Measurements from ENCODE around the gene NUP210. TPM values are rescaled to one million over a fixed set of nuclear protein-coding genes. Genes with fewer than 3 reads are reported as not detected.
"Not testable (repeated sequence)": the region's sequence is repeated elsewhere in the genome, so short reads cannot be mapped to it uniquely, and the experiment has no call there.

Gene NUP210
- total RNA-seq, 4 donors from 2014 or later = 3.6 to 8.2 (median 4.0) TPM

- intact Hi-C loops (cut with DNase I; ENCODE audit: low total_unique reads) = no loop called here
- TF ChIP-seq POLR2A (IDR thresholded peaks at IDR 0.05) (no peak), CTCF (IDR thresholded peaks at IDR 0.05) (no peak)
- 86 to 89% methylated on average over 10 to 13 of the region's 13 CpGs for WGBS, 2 donors
Observed at GRCh38 chr3:13388816-13389215, 31.3 kb downstream of the NUP210 start.

GRCh38 chr3:13385373-13385965 is 34.7 kb downstream of the NUP210 start:
- TF ChIP-seq CTCF (IDR thresholded peaks at IDR 0.05) (no peak), POLR2A (IDR thresholded peaks at IDR 0.05) (no peak)
- WGBS, 2 donors = 64 to 69% methylated on average over 3 of the region's 3 CpGs
- no peak overlapping the region for H3K4me3 ChIP-seq (ENCODE audit: low read depth, poor library complexity, severe bottlenecking)
- DNase-seq (ENCODE audit: low spot score in 2 of 2) = no peak
- intact Hi-C loops (cut with DNase I; ENCODE audit: low total_unique reads) = no loop called here

More at GRCh38 chr3:13388816-13389215, 31.3 kb downstream of the NUP210 start:
- H3K4me3 ChIP-seq (ENCODE audit: low read depth, poor library complexity, severe bottlenecking) = no peak overlapping the region
- no peak for DNase-seq (ENCODE audit: low spot score in 2 of 2)

DNA sequence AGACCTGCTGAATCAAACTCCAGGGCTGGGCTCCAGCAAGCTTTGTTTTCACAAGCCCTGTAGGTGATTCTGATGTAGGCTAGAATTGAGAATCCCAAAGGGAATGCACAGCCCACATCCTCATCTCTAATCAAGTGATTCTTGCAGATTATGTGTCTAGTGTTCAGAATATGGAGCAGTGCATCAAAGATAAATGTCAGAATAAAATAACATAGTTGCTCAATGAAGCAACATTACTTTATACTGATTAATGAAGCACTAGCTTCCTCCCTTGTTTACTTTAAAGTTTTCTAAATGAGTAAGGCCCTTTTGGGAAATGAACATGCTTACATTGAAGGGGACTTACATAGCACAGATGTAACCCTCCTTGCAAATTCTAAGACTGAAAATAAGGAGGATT is 39.2 kb downstream of the NUP210 start:
- no peak for TF ChIP-seq CTCF (IDR thresholded peaks at IDR 0.05)
- no peak for TF ChIP-seq POLR2A (IDR thresholded peaks at IDR 0.05)
- intact Hi-C loops (cut with DNase I; ENCODE audit: low total_unique reads) = no loop called here
- no peak overlapping the region for H3K4me3 ChIP-seq (ENCODE audit: low read depth, poor library complexity, severe bottlenecking)
- DNase-seq (ENCODE audit: low spot score in 2 of 2) = no peak

DNA sequence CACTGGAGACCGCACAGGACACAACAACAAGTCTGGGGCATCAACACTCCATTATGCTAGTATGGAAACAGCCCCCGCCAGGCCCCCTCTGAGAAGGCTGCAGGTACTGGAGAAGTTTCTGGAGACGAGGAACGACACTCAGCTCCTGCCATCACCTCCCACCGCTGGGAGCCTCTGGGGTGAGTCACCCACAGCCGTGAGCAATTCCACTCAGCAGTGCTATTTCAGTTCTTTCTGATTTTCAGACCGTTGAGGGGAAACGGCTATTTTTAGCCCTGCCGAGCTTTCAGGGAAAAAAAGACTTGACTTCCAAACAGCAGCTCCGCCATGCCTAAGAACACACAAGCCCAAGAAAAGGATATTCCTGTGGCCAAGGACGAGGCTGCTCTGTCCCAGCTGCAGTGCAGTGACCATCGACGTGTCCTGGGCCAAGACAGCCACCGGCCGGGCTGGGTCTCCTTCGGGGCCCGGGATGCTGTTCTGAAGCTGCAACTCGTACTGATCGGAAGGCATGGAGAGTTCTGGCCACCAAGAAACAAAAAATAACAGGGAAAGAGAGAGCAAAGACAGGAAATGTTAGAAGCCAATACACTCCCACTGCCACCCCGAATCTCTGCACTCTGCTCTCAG is 40.8 kb downstream of the NUP210 start:
- intact Hi-C loops (cut with DNase I; ENCODE audit: low total_unique reads) = no loop called here
- TF ChIP-seq POLR2A (IDR thresholded peaks at IDR 0.05) (no peak), CTCF (IDR thresholded peaks at IDR 0.05) (no peak)
- no peak for DNase-seq (ENCODE audit: low spot score in 2 of 2)
- 55 to 58% methylated on average over 19 to 20 of the region's 20 CpGs for WGBS, 2 donors
- H3K4me3 ChIP-seq (ENCODE audit: low read depth, poor library complexity, severe bottlenecking) = no peak overlapping the region

DNA sequence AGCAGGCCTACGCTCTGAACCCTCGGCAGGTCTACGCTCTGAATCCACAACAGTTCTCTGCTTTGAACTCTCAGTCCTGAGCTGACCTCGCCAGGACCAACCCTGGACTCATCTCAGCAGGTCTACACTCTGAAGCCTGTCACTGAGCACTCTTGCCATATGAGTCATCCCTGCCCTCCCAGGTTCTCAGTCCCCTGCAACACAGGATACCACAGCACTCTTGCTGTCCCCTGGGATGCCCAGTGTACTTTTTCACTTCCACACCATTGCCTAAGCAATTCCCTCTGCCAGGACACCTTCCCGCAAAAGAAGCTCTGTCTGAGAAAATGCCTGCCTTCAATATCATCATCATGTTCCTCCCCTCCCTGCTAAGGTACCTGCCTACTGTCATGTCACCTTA is 42.0 kb downstream of the NUP210 start:
- WGBS, 2 donors = 94 to 96% methylated on average over 5 of the region's 5 CpGs
- DNase-seq (ENCODE audit: low spot score in 2 of 2) = no peak
- TF ChIP-seq CTCF (IDR thresholded peaks at IDR 0.05) (no peak), POLR2A (IDR thresholded peaks at IDR 0.05) (no peak)

DNA sequence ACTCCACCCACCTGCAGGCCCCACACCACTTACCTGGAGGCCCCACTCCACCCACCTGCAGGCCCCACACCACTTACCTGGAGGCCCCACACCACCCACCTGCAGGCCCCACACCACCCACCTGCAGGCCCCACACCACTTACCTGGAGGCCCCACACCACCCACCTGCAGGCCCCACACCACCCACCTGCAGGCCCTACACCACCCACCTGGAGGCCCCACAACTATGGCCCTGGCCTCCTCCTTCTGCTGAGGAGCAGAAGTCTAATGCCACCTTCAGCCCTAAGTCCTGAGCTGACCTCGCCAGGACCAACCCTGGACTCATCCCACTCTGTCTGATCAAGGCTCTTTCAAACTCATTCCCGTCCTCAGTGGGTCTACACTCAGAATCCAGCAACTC is 42.4 kb downstream of the NUP210 start:
- intact Hi-C loops (cut with DNase I; ENCODE audit: low total_unique reads); H3K4me3 ChIP-seq (ENCODE audit: low read depth, poor library complexity, severe bottlenecking); DNase-seq (ENCODE audit: low spot score in 2 of 2): not testable (repeated sequence)
- 95 to 100% methylated on average over 2 of the region's 2 CpGs for WGBS, 2 donors

More for the DNA sequence above, 42.0 kb downstream of the NUP210 start:
- no peak overlapping the region for H3K4me3 ChIP-seq (ENCODE audit: low read depth, poor library complexity, severe bottlenecking)
- intact Hi-C loops (cut with DNase I; ENCODE audit: low total_unique reads) = no loop called here

All from lower leg skin (tissue), 4 donors.